Natural killer cell (primary cell): Measurements from ENCODE around the gene FARP1. TPM values are rescaled to one million over a fixed set of nuclear protein-coding genes. Genes with fewer than 3 reads are reported as not detected.
"Not testable (repeated sequence)": the region's sequence is repeated elsewhere in the genome, so short reads cannot be mapped to it uniquely, and the experiment has no call there.

Source experiments
- ATAC-seq, 3 donors: fragments of 150-1000 bp in 2 of 3; fragments of 200-7000 bp in 1 of 3; cut with Tn5 transposase; 1 replicate in 1 of 3; 2 replicates in 2 of 3; pipeline ENCODE4 v1.10.0; 2021; ENCODE audit warnings: mild to moderate bottlenecking in 2 of 3, moderate library complexity in 2 of 3
- DNase-seq, 2 donors: peaks; one replicate each; pipeline versions ENCODE4 v3.0.0 to v3.0.0-alpha.2; 2013 to 2021; ENCODE audit warnings: mixed read lengths in 1 of 2
- H3K27ac ChIP-seq: one replicate; pipeline ENCODE4 v1.5.1; 2013; ENCODE audit warnings: mild to moderate bottlenecking, low read length
- H3K27me3 ChIP-seq: one replicate; pipeline ENCODE4 v1.6.1; 2013; ENCODE audit warnings: low read length; ENCODE audit not compliant: control insufficient read depth, insufficient read depth
- H3K36me3 ChIP-seq: one replicate; pipeline ENCODE4 v1.6.1; 2013; ENCODE audit warnings: low read length; ENCODE audit not compliant: control insufficient read depth, insufficient read depth
- H3K4me1 ChIP-seq: one replicate; pipeline ENCODE4 v1.6.1; 2013; ENCODE audit warnings: low read length; ENCODE audit not compliant: control insufficient read depth, insufficient read depth
- H3K4me3 ChIP-seq: one replicate; pipeline ENCODE4 v1.5.1; 2013; ENCODE audit warnings: low read length
- H3K9me3 ChIP-seq: one replicate; pipeline ENCODE4 v1.6.1; 2013; ENCODE audit warnings: low read length; ENCODE audit not compliant: control insufficient read depth, insufficient read depth
- H3K27ac Mint-ChIP-seq, 2 donors: one replicate each; pipeline ENCODE4 v1.8.0; 2022; ENCODE audit warnings: mild to moderate bottlenecking in 2 of 2, mixed read lengths in 2 of 2, moderate library complexity in 1 of 2
- H3K27me3 Mint-ChIP-seq, 2 donors: one replicate each; pipeline ENCODE4 v1.8.0; 2022; ENCODE audit warnings: low read depth in 2 of 2, mixed read lengths in 2 of 2
- H3K36me3 Mint-ChIP-seq: one replicate; pipeline ENCODE4 v1.8.0; 2022; ENCODE audit warnings: mixed read lengths
- H3K4me1 Mint-ChIP-seq, 2 donors: one replicate each; pipeline ENCODE4 v1.8.0; 2022; ENCODE audit warnings: mixed read lengths in 2 of 2
- H3K4me3 Mint-ChIP-seq: one replicate; pipeline ENCODE4 v1.8.0; 2022; ENCODE audit warnings: mild to moderate bottlenecking, moderate library complexity, mixed read lengths
- H3K9me3 Mint-ChIP-seq, 2 donors: one replicate each; pipeline ENCODE4 v1.8.0; 2022; ENCODE audit warnings: mixed read lengths in 2 of 2
- CTCF ChIP-seq: fragments of 200-600 bp; IDR thresholded peaks from one replicate; pipeline ENCODE4 v1.8.0; 2022; ENCODE audit warnings: antibody characterized with exemption
- WGBS: methylation state at CpG from one replicate; pipeline ENCODE4 v1.1.7; 2013; ENCODE audit warnings: missing lambda C conversion rate; ENCODE audit not compliant: insufficient coverage; 5-methylcytosine and 5-hydroxymethylcytosine counted together
- intact Hi-C: fragments of 100-400 bp; cut with micrococcal nuclease; formaldehyde crosslinking; loops from one replicate; pipeline ENCODE4 v1.14.2; 2022
- total RNA-seq, 4 donors: library from RNA; stranded (reverse); fragments of 120-200 nt in 1 of 4; gene quantifications; one replicate each; pipeline versions ENCODE4 v1.2.3 to v1.2.4, GENCODE V29; 2013 to 2022

FARP1 gene
- total RNA-seq, 3 donors from 2014 or later (not counting 1 experiment from before 2014, with no cell fraction given), result 0.71 to 1.2 (median 1.1) TPM

GRCh38 chr13:98366959-98367358, 224.1 kb downstream of the FARP1 start:
- Mint-ChIP-seq H3K9me3 (no peaks in the 10 kb centered on the region), H3K4me1 (no peaks in the 10 kb centered on the region), H3K27ac (no peak overlapping the region), H3K27me3 (peaks cover 4 to 10% of the 10 kb centered on the region in 2 donors), H3K36me3 (no peaks in the 10 kb centered on the region), H3K4me3 (no peak overlapping the region)
- H3K9me3 ChIP-seq, result no peaks in the 10 kb centered on the region
- no peak overlapping the region for H3K4me3 ChIP-seq
- ATAC-seq (no peak), DNase-seq (no peak)
- no peaks in the 10 kb centered on the region for H3K4me1 ChIP-seq
- H3K27ac ChIP-seq, result no peak overlapping the region
- 91% methylated on average over 4 of the region's 4 CpGs for WGBS
- H3K36me3 ChIP-seq, result no peaks in the 10 kb centered on the region
- intact Hi-C loops, result no loop called here
- TF ChIP-seq CTCF, result no peak
- H3K27me3 ChIP-seq, result no peaks in the 10 kb centered on the region

- Histone ChIP-seq H3K4me1 (no peaks in the 10 kb centered on the region), H3K27me3 (no peaks in the 10 kb centered on the region), H3K9me3 (no peaks in the 10 kb centered on the region), H3K36me3 (no peaks in the 10 kb centered on the region), H3K4me3 (no peak overlapping the region), H3K27ac (no peak overlapping the region)
- intact Hi-C loops, result no loop called here
- ATAC-seq (no peak), DNase-seq (no peak)
- H3K27me3 Mint-ChIP-seq, result peaks cover 4 to 10% of the 10 kb centered on the region in 2 donors
- H3K9me3 Mint-ChIP-seq, result no peaks in the 10 kb centered on the region
- no peak overlapping the region for H3K4me3 Mint-ChIP-seq
- TF ChIP-seq CTCF, result no peak
- no CpG with 5 or more reads among the region's 2 CpGs for WGBS
- H3K36me3 Mint-ChIP-seq, result no peaks in the 10 kb centered on the region
- H3K4me1 Mint-ChIP-seq, result no peaks in the 10 kb centered on the region
- no peak overlapping the region for H3K27ac Mint-ChIP-seq
Measured at GRCh38 chr13:98368019-98368418, 225.1 kb downstream of the FARP1 start.

GRCh38 chr13:98369520-98369919, 226.6 kb downstream of the FARP1 start:
- H3K4me1 ChIP-seq, DNase-seq, H3K27me3 Mint-ChIP-seq, H3K9me3 ChIP-seq, intact Hi-C loops, H3K9me3 Mint-ChIP-seq, H3K27ac Mint-ChIP-seq, H3K4me3 Mint-ChIP-seq, H3K4me1 Mint-ChIP-seq, H3K36me3 Mint-ChIP-seq, H3K36me3 ChIP-seq, H3K27ac ChIP-seq, ATAC-seq, H3K4me3 ChIP-seq, H3K27me3 ChIP-seq: not testable (repeated sequence)
- 100% methylated on average over 1 of the region's 2 CpGs for WGBS

GRCh38 chr13:98370261-98370660, 227.4 kb downstream of the FARP1 start:
- H3K27me3 ChIP-seq, result no peaks in the 10 kb centered on the region
- intact Hi-C loops, result no loop called here
- Mint-ChIP-seq H3K4me1 (peaks cover 8 to 9% of the 10 kb centered on the region in 2 donors), H3K27ac (no peak overlapping the region), H3K9me3 (no peaks in the 10 kb centered on the region), H3K27me3 (peaks cover 4 to 10% of the 10 kb centered on the region in 2 donors), H3K4me3 (no peak overlapping the region), H3K36me3 (no peaks in the 10 kb centered on the region)
- 87% methylated on average over 4 of the region's 4 CpGs for WGBS
- no peak for DNase-seq
- no peaks in the 10 kb centered on the region for H3K36me3 ChIP-seq
- TF ChIP-seq CTCF, result no peak
- no peaks in the 10 kb centered on the region for H3K4me1 ChIP-seq
- H3K9me3 ChIP-seq, result no peaks in the 10 kb centered on the region
- H3K4me3 ChIP-seq, result no peak overlapping the region
- H3K27ac ChIP-seq, result no peak overlapping the region
- no peak for ATAC-seq
